ENCODE data around the gene MORN5. TPM values are rescaled to one million over a fixed set of nuclear protein-coding genes. Genes with fewer than 3 reads are reported as not detected.
"Not testable (repeated sequence)": the region's sequence is repeated elsewhere in the genome, so short reads cannot be mapped to it uniquely, and the experiment has no call there.

The MORN5 gene
- not detected for polyA plus RNA-seq (2012; ENCODE audit: missing spikeins)

DNA sequence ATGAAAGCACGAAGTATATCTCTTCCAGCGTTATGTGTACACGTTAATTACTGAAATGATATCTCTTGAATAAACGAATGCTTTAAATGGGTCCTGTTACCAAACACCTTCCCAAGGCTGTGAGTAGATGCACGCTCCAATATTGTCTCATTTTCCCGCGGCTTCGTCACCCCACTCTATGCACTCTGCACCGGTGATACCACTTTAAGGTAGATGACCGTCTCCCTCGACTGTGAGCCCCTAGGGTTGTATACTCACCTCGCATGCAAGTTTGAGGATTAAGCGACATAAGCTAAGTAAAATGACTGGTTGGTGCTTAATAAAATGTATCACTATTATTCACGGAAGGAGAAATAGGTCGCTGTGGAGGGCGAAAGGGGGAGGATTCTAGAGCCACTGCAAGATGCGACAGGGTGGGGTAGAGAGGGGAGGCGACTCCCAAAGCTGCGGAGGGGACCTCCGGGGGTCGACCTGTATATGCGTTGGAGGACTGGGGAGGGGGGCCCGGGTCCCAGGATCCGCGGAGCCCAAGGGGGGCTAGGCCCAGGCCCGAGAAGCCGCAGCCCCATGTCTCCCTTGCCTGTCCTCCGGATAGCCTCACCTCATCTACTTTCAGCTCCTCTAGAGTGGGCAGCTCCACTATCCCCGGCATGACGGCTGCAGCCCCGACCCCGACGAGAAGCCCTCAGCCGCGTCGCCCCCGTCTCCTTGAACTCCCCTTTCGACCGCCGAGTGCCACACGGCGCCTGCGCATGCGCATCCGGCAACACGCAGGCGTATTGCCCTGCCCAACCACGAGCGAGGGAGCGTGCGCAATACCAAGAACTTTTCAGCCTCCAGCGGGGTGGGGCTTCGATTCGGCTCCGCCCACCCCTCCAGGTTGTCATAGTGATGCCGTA is at the start of gene MORN5, which contains the start of gene NDUFA8:
Gene MORN5 (plus strand): TSS at position 883 of the 899 bp plus-strand sequence. CDS start 65 bp downstream, outside the sequence.
Gene NDUFA8 (minus strand): TSS at position 754 of the 899 bp plus-strand sequence. CDS start 102 bp downstream, at position 652.
- DNase-seq (ENCODE audit: insufficient read length) (peak; percentile 95), FAIRE-seq (peak; percentile 97)
- peak; percentile 64 for TF ChIP-seq POLR2AphosphoS5 (IDR thresholded peaks at IDR 0.05; ENCODE audit: low read depth, low read length)
- TF ChIP-seq POLR2A (IDR thresholded peaks at IDR 0.05; ENCODE audit: low read depth, low read length) = peak; percentile 70
- no peak for TF ChIP-seq TAF1 (IDR thresholded peaks at IDR 0.05; ENCODE audit: borderline replicate concordance, low read depth, low read length)

- no peak for FAIRE-seq
These were observed 49.4 kb upstream of the MORN5 start for GRCh38 chr9:122110100-122110833.

DNA sequence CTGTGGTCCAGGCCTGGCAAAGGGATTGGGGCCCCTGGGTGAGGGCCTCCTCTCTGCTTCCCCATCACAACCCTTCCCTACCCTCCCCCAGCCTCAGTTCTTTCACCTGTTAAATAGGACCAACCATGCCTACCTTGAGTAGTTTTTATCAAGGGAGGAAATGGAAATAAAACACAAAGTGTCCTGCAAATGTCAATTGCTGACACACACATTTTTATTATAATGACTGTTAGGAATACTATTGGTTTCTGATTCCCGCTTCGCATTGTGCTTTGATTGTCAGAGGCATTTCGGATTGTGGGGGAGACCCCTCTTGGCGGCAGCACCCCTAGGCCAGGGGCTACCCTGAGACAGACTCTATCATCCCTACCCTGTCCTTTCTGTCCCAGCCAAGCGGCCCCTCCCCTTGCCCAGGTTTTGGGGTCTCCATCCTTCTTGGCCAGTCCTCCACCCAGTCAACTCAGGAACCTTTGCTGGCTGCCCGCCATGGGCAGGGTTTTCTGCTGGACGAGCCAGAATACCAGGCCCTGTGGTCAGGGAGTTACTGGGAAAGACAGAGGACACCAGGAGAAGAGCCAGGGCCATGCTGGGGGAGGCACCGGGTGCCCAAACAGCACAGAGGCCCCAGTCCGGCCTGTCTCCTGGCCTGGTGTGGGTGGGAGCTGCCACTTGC is 48.2 kb upstream of the MORN5 start:
- FAIRE-seq = no peak
- DNase-seq (ENCODE audit: insufficient read length) = no peak
- TF ChIP-seq TAF1 (IDR thresholded peaks at IDR 0.05; ENCODE audit: borderline replicate concordance, low read depth, low read length) (no peak), POLR2AphosphoS5 (IDR thresholded peaks at IDR 0.05; ENCODE audit: low read depth, low read length) (no peak), POLR2A (IDR thresholded peaks at IDR 0.05; ENCODE audit: low read depth, low read length) (no peak)

More at GRCh38 chr9:122110100-122110833, 49.4 kb upstream of the MORN5 start:
- TF ChIP-seq TAF1 (IDR thresholded peaks at IDR 0.05; ENCODE audit: borderline replicate concordance, low read depth, low read length) (no peak), POLR2AphosphoS5 (IDR thresholded peaks at IDR 0.05; ENCODE audit: low read depth, low read length) (no peak), POLR2A (IDR thresholded peaks at IDR 0.05; ENCODE audit: low read depth, low read length) (no peak)
- no peak for DNase-seq (ENCODE audit: insufficient read length)

GRCh38 chr9:122112238-122112637 is 47.5 kb upstream of the MORN5 start:
- no peak for DNase-seq (ENCODE audit: insufficient read length)
- FAIRE-seq = no peak
- TF ChIP-seq POLR2A (IDR thresholded peaks at IDR 0.05; ENCODE audit: low read depth, low read length) (no peak), POLR2AphosphoS5 (IDR thresholded peaks at IDR 0.05; ENCODE audit: low read depth, low read length) (no peak), TAF1 (IDR thresholded peaks at IDR 0.05; ENCODE audit: borderline replicate concordance, low read depth, low read length) (no peak)

DNA sequence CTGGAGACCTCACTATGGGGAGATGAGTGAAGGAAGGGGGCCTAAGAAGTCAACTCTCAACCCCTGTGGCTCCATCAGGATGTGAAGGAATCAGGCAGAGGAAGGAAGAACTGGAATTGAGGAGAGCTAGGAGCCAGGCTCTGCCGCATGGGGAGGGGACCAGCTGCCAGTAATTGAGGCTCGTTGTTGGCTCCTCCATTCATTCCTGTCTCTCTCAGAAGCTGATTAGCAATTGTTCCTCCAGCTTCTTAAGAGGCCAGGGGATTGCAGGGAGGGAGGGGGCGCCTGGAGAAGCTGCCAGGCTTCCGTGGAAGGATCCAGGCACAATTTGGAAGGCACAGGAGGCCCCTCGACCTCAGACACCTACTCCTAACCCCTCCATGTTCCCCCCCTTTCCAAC is 46.1 kb upstream of the MORN5 start:
- TF ChIP-seq TAF1 (IDR thresholded peaks at IDR 0.05; ENCODE audit: borderline replicate concordance, low read depth, low read length) (no peak), POLR2A (IDR thresholded peaks at IDR 0.05; ENCODE audit: low read depth, low read length) (no peak), POLR2AphosphoS5 (IDR thresholded peaks at IDR 0.05; ENCODE audit: low read depth, low read length) (no peak)
- FAIRE-seq = no peak

GRCh38 chr9:122115176-122116035 is 44.3 kb upstream of the MORN5 start:
- TF ChIP-seq TAF1 (IDR thresholded peaks at IDR 0.05; ENCODE audit: borderline replicate concordance, low read depth, low read length) (no peak), POLR2A (IDR thresholded peaks at IDR 0.05; ENCODE audit: low read depth, low read length) (no peak), POLR2AphosphoS5 (IDR thresholded peaks at IDR 0.05; ENCODE audit: low read depth, low read length) (no peak)
- FAIRE-seq (no peak), DNase-seq (ENCODE audit: insufficient read length) (no peak)

More for the DNA sequence above, 46.1 kb upstream of the MORN5 start:
- DNase-seq (ENCODE audit: insufficient read length) = no peak

DNA sequence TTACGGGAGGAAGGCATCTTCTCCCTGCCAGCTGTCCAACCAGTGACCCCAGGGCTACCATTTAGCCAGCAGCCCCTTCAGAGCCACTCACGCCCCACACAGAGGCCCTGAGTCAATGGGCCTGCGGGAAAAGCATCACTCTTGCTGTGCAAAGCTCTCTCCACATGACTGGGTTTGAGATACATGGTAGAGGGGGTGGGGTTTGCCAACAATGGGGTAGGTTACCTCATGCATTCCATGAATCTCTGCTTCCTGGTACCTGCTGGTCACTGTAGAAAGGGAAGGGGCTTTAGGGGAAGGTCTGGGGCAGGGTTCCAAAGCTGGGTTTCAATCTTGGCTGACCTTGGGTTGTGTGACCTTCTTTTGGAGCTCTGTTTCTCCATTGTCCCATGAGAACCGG is 43.7 kb upstream of the MORN5 start:
- TF ChIP-seq POLR2AphosphoS5 (IDR thresholded peaks at IDR 0.05; ENCODE audit: low read depth, low read length) (no peak), POLR2A (IDR thresholded peaks at IDR 0.05; ENCODE audit: low read depth, low read length) (no peak), TAF1 (IDR thresholded peaks at IDR 0.05; ENCODE audit: borderline replicate concordance, low read depth, low read length) (no peak)
- no peak for DNase-seq (ENCODE audit: insufficient read length)
- FAIRE-seq = no peak

DNA sequence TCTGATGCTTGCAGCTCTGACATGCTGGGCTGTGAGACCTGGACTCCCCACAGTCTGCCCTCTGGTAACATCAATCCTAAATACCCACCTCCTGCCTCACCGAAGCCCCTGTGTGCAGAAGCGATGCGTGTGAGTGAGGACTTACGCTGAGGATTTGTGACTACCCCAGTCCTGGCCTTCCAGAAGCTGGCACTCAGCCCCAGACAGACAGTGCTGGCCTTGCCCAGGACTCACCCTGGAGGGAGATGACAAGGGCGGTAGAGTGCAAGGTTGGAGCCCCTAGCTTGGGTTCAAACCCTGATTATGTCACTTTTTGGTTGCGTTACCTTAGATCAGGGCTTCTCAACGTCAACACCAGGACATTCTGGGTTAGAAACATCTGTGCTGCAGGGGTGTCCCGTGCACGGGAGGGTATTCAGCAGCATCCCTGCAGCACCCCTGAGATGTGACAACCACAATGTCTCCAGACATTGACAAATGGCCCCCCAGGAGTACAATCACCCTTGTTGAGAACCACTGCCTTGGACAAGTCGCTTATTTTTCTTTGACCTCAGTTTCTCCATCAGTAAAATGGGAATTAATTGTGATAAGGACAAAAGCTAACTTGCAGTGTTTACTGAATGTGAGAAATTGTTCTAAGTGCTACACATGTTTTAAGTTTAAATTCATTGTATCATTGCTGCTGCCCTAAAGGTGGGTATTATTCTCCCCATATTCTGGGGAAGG is 43.1 kb upstream of the MORN5 start:
- TF ChIP-seq TAF1 (IDR thresholded peaks at IDR 0.05; ENCODE audit: borderline replicate concordance, low read depth, low read length) (no peak), POLR2A (IDR thresholded peaks at IDR 0.05; ENCODE audit: low read depth, low read length) (no peak), POLR2AphosphoS5 (IDR thresholded peaks at IDR 0.05; ENCODE audit: low read depth, low read length) (no peak)
- FAIRE-seq = no peak
- DNase-seq (ENCODE audit: insufficient read length) = no peak

DNA sequence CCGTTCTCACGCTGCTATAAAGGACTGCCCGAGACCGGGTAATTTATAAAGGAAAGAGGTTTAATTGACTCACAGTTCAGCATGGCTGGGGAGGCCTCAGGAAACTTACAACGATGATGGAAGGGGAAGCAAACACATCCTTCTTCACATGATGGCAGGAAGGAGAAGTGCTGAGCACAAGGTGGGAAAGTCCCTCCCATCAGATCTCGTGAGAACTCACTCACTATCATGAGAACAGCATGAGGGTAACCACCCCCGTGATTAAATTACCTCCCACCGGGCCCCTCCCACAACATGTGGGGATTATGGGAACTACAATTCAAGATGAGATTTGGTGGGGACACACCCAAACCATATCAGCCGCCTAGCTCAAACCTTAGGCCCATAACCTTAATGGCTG is 42.5 kb upstream of the MORN5 start:
- not testable (repeated sequence) for FAIRE-seq; DNase-seq (ENCODE audit: insufficient read length)
